Upper lobe of left lung (tissue), 4 donors: ENCODE data around the gene CTSH.

Source experiments
- POLR2A ChIP-seq, 4 donors: fragments of 450-650 bp; IDR thresholded peaks; one replicate each; pipeline ENCODE4 v1.5.1; 2016 to 2017; ENCODE audit warnings: antibody characterized with exemption in 4 of 4, mild to moderate bottlenecking in 2 of 4
- TF ChIP-seq, protein P1 (sequence below), 6 experiments: fragments of 450-650 bp in 4 of 6; fragments of 200-600 bp in 2 of 6; sonication (generic) in 2 of 6; IDR thresholded peaks; one replicate each; pipeline ENCODE4 v1.5.1; 2016 to 2019; ENCODE audit warnings: antibody characterized with exemption in 6 of 6

DNA sequence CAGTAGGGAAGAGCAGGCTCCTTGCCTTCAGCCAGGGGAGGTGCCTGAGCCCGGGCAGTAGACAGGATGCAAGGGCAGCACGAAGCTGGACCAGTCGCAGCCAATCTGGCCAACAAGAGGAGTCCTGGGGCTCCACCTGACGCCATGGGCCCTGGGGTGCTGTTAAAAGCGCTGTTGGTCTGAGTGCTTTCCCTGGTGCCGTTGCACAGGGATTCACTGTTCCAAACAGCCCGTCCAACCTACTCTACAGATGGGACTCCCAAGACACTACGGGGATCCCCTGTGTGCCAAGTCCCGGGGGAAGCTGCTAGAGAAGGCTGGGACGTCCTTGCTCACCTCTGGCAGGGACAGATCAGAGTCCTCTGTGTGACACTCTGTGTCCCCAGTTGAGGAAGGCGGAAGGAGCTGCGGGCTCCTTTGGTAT, 632 bp downstream of the CTSH start:
- TF ChIP-seq, protein P1, sequence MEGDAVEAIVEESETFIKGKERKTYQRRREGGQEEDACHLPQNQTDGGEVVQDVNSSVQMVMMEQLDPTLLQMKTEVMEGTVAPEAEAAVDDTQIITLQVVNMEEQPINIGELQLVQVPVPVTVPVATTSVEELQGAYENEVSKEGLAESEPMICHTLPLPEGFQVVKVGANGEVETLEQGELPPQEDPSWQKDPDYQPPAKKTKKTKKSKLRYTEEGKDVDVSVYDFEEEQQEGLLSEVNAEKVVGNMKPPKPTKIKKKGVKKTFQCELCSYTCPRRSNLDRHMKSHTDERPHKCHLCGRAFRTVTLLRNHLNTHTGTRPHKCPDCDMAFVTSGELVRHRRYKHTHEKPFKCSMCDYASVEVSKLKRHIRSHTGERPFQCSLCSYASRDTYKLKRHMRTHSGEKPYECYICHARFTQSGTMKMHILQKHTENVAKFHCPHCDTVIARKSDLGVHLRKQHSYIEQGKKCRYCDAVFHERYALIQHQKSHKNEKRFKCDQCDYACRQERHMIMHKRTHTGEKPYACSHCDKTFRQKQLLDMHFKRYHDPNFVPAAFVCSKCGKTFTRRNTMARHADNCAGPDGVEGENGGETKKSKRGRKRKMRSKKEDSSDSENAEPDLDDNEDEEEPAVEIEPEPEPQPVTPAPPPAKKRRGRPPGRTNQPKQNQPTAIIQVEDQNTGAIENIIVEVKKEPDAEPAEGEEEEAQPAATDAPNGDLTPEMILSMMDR (IDR thresholded peaks at IDR 0.05), result no peak
- TF ChIP-seq POLR2A (IDR thresholded peaks at IDR 0.05), result no peak
